K562 (cell line): Measurements from ENCODE around the gene FGF5. TPM values are rescaled to one million over a fixed set of nuclear protein-coding genes. Genes with fewer than 3 reads are reported as not detected.

Source experiments
- CAMTA2 ChIP-seq: fragments of 250-450 bp; sonication (Bioruptor Pico); conservative IDR thresholded peaks from 2 replicates; pipeline ENCODE4 v1.5.1; 2022
- CBFB ChIP-seq: sonication (generic); formaldehyde crosslinking; IDR thresholded peaks from 2 replicates; pipeline ENCODE4 v1.4.0; 2020; ENCODE audit warnings: mild to moderate bottlenecking, missing genetic modification reagents
- CBX8 ChIP-seq: fragments of 200-600 bp; sonication (generic); IDR thresholded peaks from 2 replicates; pipeline ENCODE4 v1.6.1; 2012; ENCODE audit warnings: borderline replicate concordance, mixed run types, low read depth, mild to moderate bottlenecking, moderate library complexity, mixed read lengths, low read length, control low read depth, inconsistent platforms; ENCODE audit not compliant: poor library complexity, severe bottlenecking; ENCODE audit errors: extremely low read depth
- CREM ChIP-seq: IDR thresholded peaks from 2 replicates; pipeline ENCODE4 v1.6.1; 2014; ENCODE audit warnings: antibody characterized with exemption, low read depth
- CXXC5 ChIP-seq: fragments of 250-450 bp; sonication (Bioruptor Pico); IDR thresholded peaks from 2 replicates; pipeline ENCODE4 v1.8.0; 2022; ENCODE audit warnings: inconsistent platforms, mild to moderate bottlenecking, moderate library complexity
- E2F6 ChIP-seq, 2 experiments: IDR thresholded peaks; 2 replicates each; pipeline ENCODE4 v1.6.1; 2011; ENCODE audit warnings: borderline replicate concordance in 1 of 2, control low read depth in 1 of 2, low read depth in 1 of 2, low read length in 1 of 2, mild to moderate bottlenecking in 1 of 2, mixed read lengths in 1 of 2, moderate library complexity in 1 of 2; ENCODE audit not compliant: insufficient read depth in 1 of 2, insufficient read length in 1 of 2, poor library complexity in 1 of 2, severe bottlenecking in 1 of 2; ENCODE audit errors: extremely low read depth in 1 of 2
- FOXA1 ChIP-seq: fragments of 450-650 bp; IDR thresholded peaks from 2 replicates; pipeline ENCODE4 v1.6.1; 2016; ENCODE audit warnings: mild to moderate bottlenecking, borderline replicate concordance
- HMGXB4 ChIP-seq: sonication (generic); formaldehyde crosslinking; IDR thresholded peaks from 2 replicates; pipeline ENCODE4 v1.8.1; 2023; ENCODE audit warnings: mild to moderate bottlenecking, missing genetic modification reagents
- KLF16 ChIP-seq: IDR thresholded peaks from 2 replicates; pipeline ENCODE4 v1.6.1; 2016; ENCODE audit warnings: antibody characterized with exemption
- NKRF ChIP-seq: fragments of 450-650 bp; IDR thresholded peaks from 2 replicates; pipeline ENCODE4 v1.6.1; 2016; ENCODE audit warnings: borderline replicate concordance
- PHF8 ChIP-seq: fragments of 200-600 bp; sonication (generic); IDR thresholded peaks from 2 replicates; pipeline ENCODE4 v1.6.1; 2012; ENCODE audit warnings: mixed run types, mild to moderate bottlenecking, inconsistent platforms, low read length, moderate library complexity, borderline replicate concordance
- PHTF2 ChIP-seq: fragments of 250-450 bp; sonication (Bioruptor Pico); IDR thresholded peaks from 2 replicates; pipeline ENCODE4 v1.5.0; 2021; ENCODE audit warnings: mild to moderate bottlenecking
- RB1 ChIP-seq: fragments of 450-650 bp; IDR thresholded peaks from 2 replicates; pipeline ENCODE4 v1.6.1; 2017; ENCODE audit warnings: low read depth, mild to moderate bottlenecking
- RBM22 ChIP-seq: fragments of 200-400 bp; formaldehyde crosslinking; IDR thresholded peaks from 2 replicates; pipeline ENCODE4 v1.6.1; 2018; ENCODE audit warnings: low read length, low read depth; ENCODE audit not compliant: poor library complexity, severe bottlenecking
- SAP30 ChIP-seq: fragments of 200-600 bp; sonication (generic); IDR thresholded peaks from 2 replicates; pipeline ENCODE4 v1.6.1; 2012; ENCODE audit warnings: borderline replicate concordance, low read depth, mild to moderate bottlenecking, moderate library complexity, low read length, control low read depth, inconsistent platforms; ENCODE audit not compliant: insufficient read depth, poor library complexity, severe bottlenecking
- SMAD3 ChIP-seq: fragments of 450-650 bp; formaldehyde crosslinking; conservative IDR thresholded peaks from 2 replicates; pipeline ENCODE4 v1.4.0; 2020; ENCODE audit warnings: mild to moderate bottlenecking
- TEAD1 ChIP-seq, 2 experiments: fragments of 450-650 bp in 1 of 2; sonication (generic) in 1 of 2; formaldehyde crosslinking; IDR thresholded peaks; 2 replicates each; pipeline versions ENCODE4 v1.4.0 to v1.8.0; 2020 to 2022; ENCODE audit warnings: mild to moderate bottlenecking in 2 of 2, missing genetic modification reagents in 1 of 2
- ZFPM2 ChIP-seq: fragments of 250-450 bp; sonication (Bioruptor Pico); IDR thresholded peaks from 2 replicates; pipeline ENCODE4 v1.5.1; 2022; ENCODE audit warnings: mild to moderate bottlenecking
- ZNF175 ChIP-seq: fragments of 200-800 bp; sonication (Bioruptor generic); IDR thresholded peaks from 2 replicates; pipeline ENCODE4 v1.6.1; 2016; ENCODE audit warnings: low read depth, mild to moderate bottlenecking, missing genetic modification characterization, missing compliant biosample characterization
- ZNF766 ChIP-seq: fragments of 200-800 bp; sonication (Bioruptor generic); conservative IDR thresholded peaks from 2 replicates; pipeline ENCODE4 v1.6.1; 2016; ENCODE audit warnings: missing genetic modification characterization, missing compliant biosample characterization
- polyA plus RNA-seq, 8 experiments: library from polyadenylated mRNA; depleted of rRNA in 4 of 8; stranded (reverse) in 5 of 8; unstranded in 3 of 8; fragments of >200 nt; fragmentation: Nextera tagmentation in 2 of 8; fragmentation: Illumina TruSeq in 1 of 8; extraction: Ambion mirVana in 2 of 8; extraction: Trizol in 1 of 8; gene quantifications; 2 replicates each; pipeline versions ENCODE4 v1.2.1 to v1.2.3, GENCODE V29; 2011 to 2014; ENCODE audit warnings: inconsistent platforms in 1 of 8, missing spikeins in 1 of 8
- total RNA-seq, 7 experiments: library from RNA; depleted of rRNA in 6 of 7; stranded (reverse); fragments of >200 nt in 6 of 7; fragmentation: Illumina TruSeq in 2 of 7; extraction: Trizol in 2 of 7; gene quantifications; 2 replicates each; pipeline versions ENCODE4 v1.2.1 to v1.2.3, GENCODE V29; 2011 to 2021; ENCODE audit warnings: low replicate concordance in 1 of 7

Gene FGF5
- total and polyA plus RNA-seq, 9 of the 15 experiments (the other 6 are each of a cell fraction or from before 2014, with no cell fraction given): 0.38 to 2.7 (median 1.1) TPM

- TF ChIP-seq PHTF2 (CRISPR knock-in tag): no peak
- TF ChIP-seq CXXC5: peak; percentile 82
- TF ChIP-seq FOXA1: no peak
- no peak for TF ChIP-seq RBM22
- TF ChIP-seq TEAD1 (CRISPR knock-in tag; IDR thresholded peaks at IDR 0.05): peak in 1 of 2 experiments; percentile 21; a peak in 2 of 4 replicates
- TF ChIP-seq CAMTA2: no peak
- TF ChIP-seq CREM: 0 out of 2 replicates have a peak, but pooled peaks have one; percentile 40
- peak; percentile 85 for TF ChIP-seq CBFB (CRISPR knock-in tag)
- no peak for TF ChIP-seq CBX8
- no peak for TF ChIP-seq ZNF175 (CRISPR knock-in tag)
- TF ChIP-seq NKRF: peak; percentile 100
- no peak for TF ChIP-seq SMAD3 (CRISPR knock-in tag)
- TF ChIP-seq ZNF766 (CRISPR knock-in tag): 0 out of 2 replicates have a peak, but pooled peaks have one; percentile 19
- peak; percentile 81 to 85 for TF ChIP-seq E2F6 (IDR thresholded peaks at IDR 0.05; ENCODE audit: borderline replicate concordance in 1 of 2, extremely low read depth in 1 of 2, insufficient read depth in 1 of 2, insufficient read length in 1 of 2, low read depth in 1 of 2, low read length in 1 of 2, poor library complexity in 1 of 2, severe bottlenecking in 1 of 2)
- TF ChIP-seq ZFPM2 (CRISPR knock-in tag): no peak
- no peak for TF ChIP-seq KLF16
- TF ChIP-seq HMGXB4 (CRISPR knock-in tag): 0 out of 2 replicates have a peak, but pooled peaks have one; percentile 32
- TF ChIP-seq PHF8: peak; percentile 34; the same call in 1 of the 2 replicates
- TF ChIP-seq RB1: peak; percentile 96
- peak; percentile 99 for TF ChIP-seq SAP30
Measured at GRCh38 chr4:80335554-80336358, 69.3 kb downstream of the FGF5 start, which contains the start of gene CFAP299 (continued).
